ENCODE data around the gene YIPF2.
"Not testable (repeated sequence)": the region's sequence is repeated elsewhere in the genome, so short reads cannot be mapped to it uniquely, and the experiment has no call there.

Gene YIPF2

DNA sequence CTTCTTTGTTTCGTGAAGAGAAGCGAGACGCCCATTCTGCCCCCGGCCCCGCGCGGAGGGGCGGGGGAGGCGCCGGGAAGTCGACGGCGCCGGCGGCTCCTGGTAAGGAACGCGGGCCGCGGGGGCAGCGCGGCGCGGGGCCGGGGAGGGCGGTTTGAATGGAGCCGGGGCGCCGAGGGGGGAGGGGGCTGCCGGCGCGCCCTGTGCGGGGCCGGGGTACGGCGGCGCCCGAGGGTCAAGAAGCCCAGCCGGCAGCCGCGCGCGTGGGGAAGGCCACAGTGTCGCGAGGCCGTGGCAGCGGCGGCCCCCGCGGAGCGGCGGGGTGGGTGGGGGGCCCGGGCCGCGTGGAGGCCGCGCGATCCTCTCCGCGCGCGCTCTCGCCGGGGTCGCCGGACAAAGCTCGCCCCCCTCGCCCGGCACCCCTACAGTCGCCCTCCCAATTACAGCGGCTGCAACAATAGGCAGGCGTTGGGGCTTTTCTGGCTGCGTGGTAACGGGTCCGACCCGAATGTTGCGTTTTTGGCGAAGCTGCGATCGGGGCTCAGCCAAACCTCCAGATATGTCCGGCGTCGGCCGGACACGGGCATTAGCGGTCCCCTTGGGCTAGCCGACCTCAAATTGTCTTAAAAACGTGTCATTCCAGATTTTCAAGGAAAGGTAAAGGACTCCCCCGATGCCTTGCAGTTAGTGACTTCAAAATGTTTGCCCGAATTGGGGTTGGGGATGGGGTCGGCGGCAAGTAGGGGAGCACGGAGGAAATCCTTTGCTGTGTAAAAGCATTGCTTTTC is 32.8 kb upstream of the YIPF2 start:
- DNase-seq (ENCODE audit: low spot score in 2 of 2) (no peak), ATAC-seq (replicated peaks; ENCODE audit: extremely low read depth, poor library complexity, severe bottlenecking) (peak; percentile 24)
- H3K4me1 Mint-ChIP-seq: peaks cover 45% of the 10 kb centered on the region
- H3K27ac Mint-ChIP-seq (ENCODE audit: low read depth): peak overlapping the region; percentile 91
- H3K4me3 Mint-ChIP-seq: peak overlapping the region; percentile 82
- peaks cover 26% of the 10 kb centered on the region for H3K36me3 Mint-ChIP-seq (ENCODE audit: insufficient read depth)
- no peaks in the 10 kb centered on the region for H3K27me3 Mint-ChIP-seq
- no peaks in the 10 kb centered on the region for H3K9me3 Mint-ChIP-seq

DNA sequence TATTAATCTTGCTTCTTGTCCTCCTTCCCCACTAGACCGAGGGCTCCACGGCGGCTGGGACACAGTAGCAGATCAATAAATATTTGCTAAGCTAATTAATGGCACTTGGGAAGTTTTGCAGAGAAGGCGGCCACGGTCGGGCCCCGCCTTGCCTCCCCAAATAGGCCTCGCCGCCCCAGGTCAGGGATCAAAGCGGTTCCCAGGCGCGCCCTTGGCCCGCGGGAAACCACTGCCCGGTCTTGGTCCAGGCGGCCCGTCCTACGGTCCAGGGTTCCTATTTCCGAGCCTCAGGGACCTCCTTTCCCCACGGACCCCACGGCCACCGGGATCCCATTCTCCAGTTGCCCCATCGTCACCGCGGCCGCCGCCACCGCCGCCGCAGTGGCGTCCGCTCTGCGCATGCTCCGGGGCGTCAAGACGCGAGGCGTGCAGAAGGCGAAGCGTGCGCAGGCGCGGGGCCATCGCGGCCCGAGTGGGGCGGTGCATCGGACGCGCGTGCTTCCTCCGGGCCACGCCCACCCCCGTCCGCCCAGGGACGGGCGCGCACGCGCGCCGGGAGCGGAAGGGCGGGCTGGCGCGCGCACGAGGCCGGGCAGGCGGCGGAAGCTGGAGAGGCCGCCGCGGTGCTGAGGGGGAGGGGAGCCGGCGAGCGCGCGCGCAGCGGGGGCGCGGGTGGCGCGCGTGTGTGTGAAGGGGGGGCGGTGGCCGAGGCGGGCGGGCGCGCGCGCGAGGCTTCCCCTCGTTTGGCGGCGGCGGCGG is 32.1 kb upstream of the YIPF2 start, which contains the start of gene SMARCA4:
Gene SMARCA4 (plus strand): TSS at position 717 of the 759 bp plus-strand sequence. CDS start 23,122 bp downstream, outside the sequence.
- Mint-ChIP-seq H3K27ac (ENCODE audit: low read depth) (peak within 1 kb of the TSS; percentile 91), H3K4me1 (peaks cover 41% of the 10 kb centered on the region), H3K9me3 (no peaks in the 10 kb centered on the region), H3K4me3 (peak within 1 kb of the TSS; percentile 82), H3K27me3 (no peaks in the 10 kb centered on the region), H3K36me3 (ENCODE audit: insufficient read depth) (peaks cover 26% of the 10 kb centered on the region)
- ATAC-seq (replicated peaks; ENCODE audit: extremely low read depth, poor library complexity, severe bottlenecking): peak; percentile 65
- DNase-seq (ENCODE audit: low spot score in 2 of 2): peak; percentile 96 to 97

DNA sequence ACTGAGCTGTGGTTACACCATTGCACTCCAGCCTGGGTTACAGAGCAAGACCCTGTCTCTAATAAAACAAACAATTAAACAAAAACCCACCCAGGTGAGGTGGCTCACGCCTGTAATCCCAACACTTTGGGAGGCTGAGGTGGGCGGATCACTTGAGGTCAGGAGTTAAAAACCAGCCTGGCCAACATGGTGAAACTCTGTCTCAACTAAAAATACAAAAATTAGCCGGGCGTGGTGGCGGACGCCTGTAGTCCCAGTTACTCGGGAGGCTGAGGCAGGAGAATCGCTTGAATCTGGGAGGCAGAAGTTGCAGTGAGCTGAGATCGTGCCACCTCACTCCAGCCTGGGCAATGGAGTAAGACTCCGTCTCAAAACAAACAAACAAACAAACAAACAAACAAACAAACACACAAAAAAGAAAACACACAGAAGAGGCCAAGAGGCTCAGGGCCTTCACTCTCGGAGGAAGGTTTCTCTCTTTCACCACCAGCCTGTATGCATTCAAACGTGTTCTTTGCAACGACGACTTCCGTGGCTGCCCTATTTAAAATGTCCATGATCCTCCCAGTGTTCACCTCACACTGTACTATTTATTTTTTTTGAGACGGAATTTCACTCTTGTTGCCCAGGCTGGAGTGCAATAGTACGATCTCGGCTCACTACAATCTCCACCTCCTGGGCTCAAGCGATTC is 31.0 kb upstream of the YIPF2 start:
- DNase-seq (ENCODE audit: low spot score in 2 of 2); H3K9me3 Mint-ChIP-seq; H3K27me3 Mint-ChIP-seq; ATAC-seq (replicated peaks; ENCODE audit: extremely low read depth, poor library complexity, severe bottlenecking): not testable (repeated sequence)
- H3K4me3 Mint-ChIP-seq: peak overlapping the region; percentile 82
- H3K4me1 Mint-ChIP-seq: peaks cover 38% of the 10 kb centered on the region
- H3K27ac Mint-ChIP-seq (ENCODE audit: low read depth): peak overlapping the region; percentile 25
- H3K36me3 Mint-ChIP-seq (ENCODE audit: insufficient read depth): peaks cover 26% of the 10 kb centered on the region

DNA sequence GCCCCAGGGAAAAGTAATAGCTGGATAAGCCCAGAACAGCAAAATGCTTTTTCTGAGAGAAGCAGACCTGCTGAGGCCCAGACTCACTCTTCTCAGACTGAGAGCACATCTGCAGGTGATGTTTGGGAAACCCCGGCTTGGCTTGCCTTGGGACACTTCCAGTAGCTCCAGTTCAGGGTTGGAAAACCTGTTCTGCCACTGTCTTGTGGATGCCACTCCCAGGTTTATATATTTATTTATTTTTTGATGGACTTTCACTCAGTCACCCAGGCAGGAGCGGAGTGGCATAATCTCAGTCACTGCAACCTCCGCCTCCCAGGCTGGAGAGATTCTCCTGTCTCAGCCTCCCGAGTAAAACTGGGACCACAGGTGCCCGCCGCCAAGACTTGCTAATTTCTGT is 24.4 kb upstream of the YIPF2 start:
- Mint-ChIP-seq H3K4me1 (no peaks in the 10 kb centered on the region), H3K4me3 (no peak overlapping the region), H3K27me3 (no peaks in the 10 kb centered on the region), H3K36me3 (ENCODE audit: insufficient read depth) (no peaks in the 10 kb centered on the region), H3K9me3 (no peaks in the 10 kb centered on the region), H3K27ac (ENCODE audit: low read depth) (no peak overlapping the region)
- DNase-seq (ENCODE audit: low spot score in 2 of 2) (no peak), ATAC-seq (replicated peaks; ENCODE audit: extremely low read depth, poor library complexity, severe bottlenecking) (no peak)

DNA sequence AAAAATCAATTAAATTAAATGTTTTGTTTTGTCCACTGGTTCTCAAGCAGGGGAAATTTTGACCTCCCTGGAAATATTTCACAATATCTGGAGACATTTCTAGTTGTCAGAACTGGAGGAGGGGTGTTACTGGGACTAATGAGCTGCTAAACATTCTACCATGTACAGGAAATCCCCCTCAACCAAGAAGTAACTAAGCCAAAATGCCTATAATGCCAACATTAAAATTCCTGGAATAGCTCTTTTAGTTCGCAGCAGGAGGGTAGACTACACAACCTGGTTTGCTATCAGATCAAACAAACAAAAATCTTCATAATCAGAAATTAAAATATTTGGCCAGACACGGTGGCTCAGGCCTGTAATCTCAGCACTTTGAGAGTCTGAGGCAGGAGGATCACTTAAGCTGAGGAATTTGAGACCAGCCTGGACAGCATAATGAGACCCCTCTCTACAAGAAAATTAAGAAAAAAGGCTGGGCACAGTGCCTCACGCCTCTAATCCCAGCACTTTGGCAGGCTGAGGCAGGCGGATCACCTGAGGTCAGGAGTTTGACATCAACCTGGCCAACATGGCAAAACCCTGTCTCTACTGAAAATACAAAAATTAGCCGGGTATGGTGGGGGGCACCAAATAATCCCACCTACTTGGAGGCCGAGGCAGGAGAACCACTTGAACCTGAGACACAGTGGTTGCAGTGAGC is 18.7 kb upstream of the YIPF2 start:
- Mint-ChIP-seq H3K36me3 (ENCODE audit: insufficient read depth) (no peaks in the 10 kb centered on the region), H3K4me1 (no peaks in the 10 kb centered on the region), H3K27ac (ENCODE audit: low read depth) (no peak overlapping the region)

DNA sequence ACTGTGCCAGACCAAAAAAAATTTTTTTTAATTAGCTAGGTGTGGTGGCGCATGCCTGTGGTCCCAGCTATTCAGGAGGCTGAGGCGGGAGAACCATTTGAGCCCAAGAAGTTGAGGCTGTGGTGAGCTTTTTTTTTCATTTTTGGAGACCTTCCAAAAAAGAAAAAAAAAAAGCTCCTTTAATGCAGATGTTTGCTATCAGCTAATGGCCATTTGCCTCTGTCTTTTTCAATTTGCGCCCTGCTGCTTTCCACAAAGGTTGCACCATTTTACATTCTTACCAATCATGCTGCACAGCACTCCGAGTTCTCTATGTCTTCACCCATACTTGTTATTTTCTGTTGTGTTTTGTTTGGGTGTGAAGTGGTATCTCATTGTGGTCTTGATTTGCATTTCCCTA is 16.8 kb upstream of the YIPF2 start:
- H3K9me3 Mint-ChIP-seq: no peaks in the 10 kb centered on the region
- no peaks in the 10 kb centered on the region for H3K4me1 Mint-ChIP-seq
- no peak overlapping the region for H3K4me3 Mint-ChIP-seq
- H3K27ac Mint-ChIP-seq (ENCODE audit: low read depth): no peak overlapping the region
- DNase-seq (ENCODE audit: low spot score in 2 of 2): no peak
- no peaks in the 10 kb centered on the region for H3K36me3 Mint-ChIP-seq (ENCODE audit: insufficient read depth)
- ATAC-seq (replicated peaks; ENCODE audit: extremely low read depth, poor library complexity, severe bottlenecking): no peak
- H3K27me3 Mint-ChIP-seq: no peaks in the 10 kb centered on the region

More for the DNA sequence above, 18.7 kb upstream of the YIPF2 start:
- Mint-ChIP-seq H3K9me3 (no peaks in the 10 kb centered on the region), H3K27me3 (no peaks in the 10 kb centered on the region), H3K4me3 (no peak overlapping the region)
- no peak for DNase-seq (ENCODE audit: low spot score in 2 of 2)
- ATAC-seq (replicated peaks; ENCODE audit: extremely low read depth, poor library complexity, severe bottlenecking): no peak

DNA sequence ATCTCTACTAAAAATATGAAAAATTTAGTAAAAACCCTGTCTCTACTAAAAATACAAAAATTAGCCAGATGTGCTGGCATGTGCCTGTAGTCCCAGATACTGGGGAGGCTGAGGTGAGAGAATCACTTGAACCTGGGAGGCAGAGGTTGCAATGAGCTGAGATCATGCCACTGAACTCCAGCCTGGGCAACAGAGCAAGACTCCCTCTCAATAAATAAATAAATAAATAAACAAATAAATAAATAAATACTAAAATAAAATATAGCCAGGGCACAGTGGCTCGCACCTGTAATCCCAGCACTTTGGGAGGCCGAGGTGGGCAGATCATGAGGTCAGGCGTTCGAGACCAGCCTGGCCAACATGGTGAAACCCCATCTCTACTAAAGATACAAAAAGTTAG is 15.0 kb upstream of the YIPF2 start:
- H3K27ac Mint-ChIP-seq (ENCODE audit: low read depth); DNase-seq (ENCODE audit: low spot score in 2 of 2); ATAC-seq (replicated peaks; ENCODE audit: extremely low read depth, poor library complexity, severe bottlenecking); H3K36me3 Mint-ChIP-seq (ENCODE audit: insufficient read depth); H3K9me3 Mint-ChIP-seq; H3K27me3 Mint-ChIP-seq; H3K4me1 Mint-ChIP-seq; H3K4me3 Mint-ChIP-seq: not testable (repeated sequence)

DNA sequence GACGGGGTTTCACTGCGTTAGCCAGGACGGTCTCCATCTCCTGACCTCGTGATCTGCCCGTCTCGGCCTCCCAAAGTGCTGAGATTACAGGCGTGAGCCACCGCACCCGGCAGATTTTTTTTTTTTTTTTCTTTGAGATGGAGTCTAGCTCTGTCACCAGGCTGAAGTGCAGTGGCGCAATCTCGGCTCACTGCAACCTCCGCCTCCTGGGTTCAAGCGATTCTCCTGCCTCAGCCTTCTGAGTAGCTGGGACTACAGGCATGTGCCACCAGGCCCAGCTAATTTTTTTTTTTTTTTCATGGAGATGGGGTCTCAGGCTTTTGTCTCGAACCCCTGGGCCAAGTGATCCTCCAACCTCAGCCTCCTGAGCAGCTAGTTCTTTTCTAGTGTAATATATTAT is 13.2 kb upstream of the YIPF2 start:
- H3K9me3 Mint-ChIP-seq; H3K4me3 Mint-ChIP-seq; H3K27ac Mint-ChIP-seq (ENCODE audit: low read depth); H3K36me3 Mint-ChIP-seq (ENCODE audit: insufficient read depth); ATAC-seq (replicated peaks; ENCODE audit: extremely low read depth, poor library complexity, severe bottlenecking); DNase-seq (ENCODE audit: low spot score in 2 of 2); H3K27me3 Mint-ChIP-seq; H3K4me1 Mint-ChIP-seq: not testable (repeated sequence)

DNA sequence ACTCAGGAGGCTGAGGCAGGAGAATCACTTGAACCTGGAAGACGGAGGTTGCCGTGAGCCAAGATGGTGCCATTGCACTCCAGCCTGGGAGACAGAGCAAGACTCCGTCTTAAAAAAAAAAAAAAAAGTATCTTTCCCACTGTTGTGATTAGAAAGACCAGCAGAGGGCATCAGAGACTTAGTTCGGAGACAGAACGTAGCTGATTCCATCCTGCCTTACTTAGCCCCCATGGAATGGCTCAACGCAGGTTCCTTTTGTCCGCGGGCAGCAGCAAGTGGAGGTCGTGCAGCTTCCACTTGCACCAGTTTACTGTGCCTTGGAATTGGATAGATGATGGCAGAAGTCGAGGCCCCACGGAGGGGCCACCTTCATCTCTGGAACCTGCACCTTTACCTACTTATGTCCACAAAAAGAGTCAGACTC is 8.2 kb upstream of the YIPF2 start:
- H3K27ac Mint-ChIP-seq (ENCODE audit: low read depth): no peak overlapping the region
- H3K4me3 Mint-ChIP-seq: no peak overlapping the region
- DNase-seq (ENCODE audit: low spot score in 2 of 2) (peak in 1 of 2 donors; percentile 28), ATAC-seq (replicated peaks; ENCODE audit: extremely low read depth, poor library complexity, severe bottlenecking) (no peak)
- H3K4me1 Mint-ChIP-seq: no peaks in the 10 kb centered on the region
- H3K27me3 Mint-ChIP-seq: no peaks in the 10 kb centered on the region
- H3K9me3 Mint-ChIP-seq: no peaks in the 10 kb centered on the region
- H3K36me3 Mint-ChIP-seq (ENCODE audit: insufficient read depth): peaks cover 9% of the 10 kb centered on the region

DNA sequence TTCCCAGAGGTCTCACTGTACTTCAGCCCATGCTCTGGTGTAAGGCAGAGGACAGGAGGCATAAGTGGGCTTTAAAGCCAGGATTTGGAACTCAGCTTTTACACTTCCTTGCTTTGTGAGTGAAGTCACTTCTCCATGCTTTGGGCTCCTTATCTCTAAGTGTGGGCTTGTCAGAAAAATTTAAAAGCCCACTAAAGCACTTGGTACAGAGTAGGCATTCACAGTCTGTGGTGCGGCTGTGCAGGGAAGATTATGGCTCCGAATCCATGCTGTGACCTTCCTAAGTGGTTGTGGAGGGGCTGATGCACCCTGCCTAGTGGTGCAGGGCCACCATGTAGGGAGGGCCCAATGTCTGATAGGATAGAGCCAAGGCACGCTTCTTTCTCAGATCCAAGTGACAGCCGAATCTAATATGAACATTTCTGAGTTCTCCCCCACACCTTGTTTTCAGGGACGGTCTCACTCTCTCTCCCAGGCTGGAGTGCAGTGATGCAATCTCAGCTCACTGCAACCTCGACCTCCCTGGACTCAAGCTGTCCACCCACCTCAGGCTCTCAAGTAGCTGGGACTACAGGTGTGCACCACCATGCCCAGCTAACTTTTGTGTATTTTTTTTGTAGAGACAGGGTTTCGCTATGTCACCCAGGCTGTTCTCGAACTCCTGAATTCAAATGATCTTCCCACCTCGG is 7.1 kb upstream of the YIPF2 start:
- H3K27ac Mint-ChIP-seq (ENCODE audit: low read depth): no peak overlapping the region
- ATAC-seq (replicated peaks; ENCODE audit: extremely low read depth, poor library complexity, severe bottlenecking) (no peak), DNase-seq (ENCODE audit: low spot score in 2 of 2) (no peak)
- no peaks in the 10 kb centered on the region for H3K9me3 Mint-ChIP-seq
- H3K27me3 Mint-ChIP-seq: no peaks in the 10 kb centered on the region
- no peaks in the 10 kb centered on the region for H3K4me1 Mint-ChIP-seq
- peaks cover 15% of the 10 kb centered on the region for H3K36me3 Mint-ChIP-seq (ENCODE audit: insufficient read depth)
- no peak overlapping the region for H3K4me3 Mint-ChIP-seq

DNA sequence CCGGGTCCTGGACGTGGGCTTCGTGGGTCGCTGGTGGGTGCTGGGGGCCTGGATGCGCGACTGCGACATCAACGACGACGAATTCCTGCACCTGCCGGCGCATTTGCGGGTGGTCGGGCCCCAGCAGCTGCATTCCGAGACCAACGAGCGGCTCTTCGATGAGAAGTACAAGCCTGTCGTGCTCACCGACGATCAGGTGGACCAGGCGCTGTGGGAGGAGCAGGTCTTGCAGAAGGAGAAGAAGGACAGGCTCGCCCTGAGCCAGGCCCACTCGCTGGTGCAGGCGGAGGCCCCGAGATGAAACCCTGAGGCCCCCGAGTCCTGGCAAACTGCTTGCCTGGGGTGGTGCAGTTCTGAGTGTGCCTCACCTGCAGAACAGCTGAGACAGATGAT is 959 bp upstream of the YIPF2 start:
- Mint-ChIP-seq H3K4me3 (peak overlapping the region; percentile 93), H3K36me3 (ENCODE audit: insufficient read depth) (peaks cover 23% of the 10 kb centered on the region), H3K27ac (ENCODE audit: low read depth) (peak overlapping the region; percentile 61), H3K4me1 (peaks cover 6% of the 10 kb centered on the region), H3K27me3 (no peaks in the 10 kb centered on the region), H3K9me3 (no peaks in the 10 kb centered on the region)
- no peak for ATAC-seq (replicated peaks; ENCODE audit: extremely low read depth, poor library complexity, severe bottlenecking)
- DNase-seq (ENCODE audit: low spot score in 2 of 2): no peak
